GM23338 (cell line): Measurements from ENCODE around the gene MECP2. TPM values are rescaled to one million over a fixed set of nuclear protein-coding genes. Genes with fewer than 3 reads are reported as not detected.

ENCODE experiments used
- ATAC-seq: fragments of 200-7000 bp; cut with Tn5 transposase; 3 replicates; pipeline ENCODE4 v1.9.1; 2020
- DNase-seq: peaks from one replicate; pipeline ENCODE4 v3.0.0-alpha.2; 2015; ENCODE audit warnings: low spot score
- H2AFZ ChIP-seq: fragments of 200-600 bp; sonication (generic); 2 replicates; pipeline ENCODE4 v1.8.0; 2016; ENCODE audit warnings: antibody characterized with exemption, mild to moderate bottlenecking, moderate library complexity
- H3F3A ChIP-seq: fragments of 200-600 bp; sonication (generic); replicated peaks from 2 replicates; pipeline ENCODE4 v1.8.0; 2017; ENCODE audit warnings: antibody characterized with exemption, mixed run types, low read depth
- H3K27ac ChIP-seq: fragments of 200-600 bp; sonication (generic); 2 replicates; pipeline ENCODE4 v1.6.1; 2016; ENCODE audit warnings: low read depth
- H3K27me3 ChIP-seq: fragments of 200-600 bp; sonication (generic); 2 replicates; pipeline ENCODE4 v1.8.0; 2016; ENCODE audit warnings: mild to moderate bottlenecking, mixed run types, moderate library complexity; ENCODE audit not compliant: insufficient read depth
- H3K36me3 ChIP-seq: fragments of 200-600 bp; sonication (generic); 2 replicates; pipeline ENCODE4 v1.8.0; 2016; ENCODE audit warnings: mild to moderate bottlenecking; ENCODE audit not compliant: insufficient read depth
- H3K4me1 ChIP-seq: fragments of 200-600 bp; sonication (generic); 2 replicates; pipeline ENCODE4 v1.8.0; 2016; ENCODE audit warnings: mild to moderate bottlenecking, moderate library complexity; ENCODE audit not compliant: insufficient read depth
- H3K4me2 ChIP-seq: fragments of 200-600 bp; sonication (generic); 2 replicates; pipeline ENCODE4 v1.7.1; 2017; ENCODE audit warnings: mixed run types
- H3K4me3 ChIP-seq: fragments of 200-600 bp; sonication (generic); 2 replicates; pipeline ENCODE4 v1.6.1; 2016; ENCODE audit warnings: mixed run types
- H3K79me2 ChIP-seq: fragments of 200-600 bp; sonication (generic); replicated peaks from 2 replicates; pipeline ENCODE4 v1.8.0; 2017; ENCODE audit warnings: mild to moderate bottlenecking; ENCODE audit not compliant: insufficient read depth
- H3K9me2 ChIP-seq: fragments of 200-600 bp; sonication (generic); 2 replicates; pipeline ENCODE4 v1.8.0; 2017; ENCODE audit not compliant: insufficient read depth
- H4K20me1 ChIP-seq: fragments of 200-600 bp; sonication (generic); replicated peaks from 2 replicates; pipeline ENCODE4 v1.8.0; 2017; ENCODE audit warnings: mild to moderate bottlenecking; ENCODE audit not compliant: insufficient read depth
- H3K27ac Mint-ChIP-seq: 2 replicates; pipeline ENCODE4 v1.8.0; 2020; ENCODE audit warnings: inconsistent platforms, mild to moderate bottlenecking, moderate library complexity, mixed read lengths
- H3K27me3 Mint-ChIP-seq: 3 replicates; pipeline ENCODE4 v1.8.0; 2022; ENCODE audit warnings: low read depth, mild to moderate bottlenecking, moderate library complexity, mixed read lengths, inconsistent platforms; ENCODE audit not compliant: insufficient read depth, poor library complexity
- H3K36me3 Mint-ChIP-seq: 3 replicates; pipeline ENCODE4 v1.8.0; 2021; ENCODE audit warnings: low read depth, mild to moderate bottlenecking, inconsistent platforms, moderate library complexity, mixed read lengths
- H3K4me1 Mint-ChIP-seq: 3 replicates; pipeline ENCODE4 v1.8.0; 2020; ENCODE audit warnings: mild to moderate bottlenecking, inconsistent platforms, mixed read lengths
- H3K4me3 Mint-ChIP-seq: 3 replicates; pipeline ENCODE4 v1.8.0; 2021; ENCODE audit warnings: moderate library complexity, mild to moderate bottlenecking, inconsistent platforms, mixed read lengths
- H3K9me3 Mint-ChIP-seq: 3 replicates; pipeline ENCODE4 v1.8.0; 2020; ENCODE audit warnings: moderate library complexity, mild to moderate bottlenecking, inconsistent platforms, mixed read lengths
- EZH2phosphoT487 ChIP-seq: fragments of 200-600 bp; sonication (generic); IDR thresholded peaks from one replicate; pipeline ENCODE4 v1.8.1; 2018; ENCODE audit warnings: antibody characterized with exemption; ENCODE audit not compliant: unreplicated experiment
- POLR2AphosphoS5 ChIP-seq: IDR thresholded peaks from 2 replicates; pipeline ENCODE4 v1.6.1; 2016; ENCODE audit warnings: antibody characterized with exemption, low read depth
- STAT1 ChIP-seq: IDR thresholded peaks from one replicate; pipeline ENCODE4 v1.6.1; 2016; ENCODE audit warnings: antibody characterized with exemption; ENCODE audit not compliant: unreplicated experiment
- polyA plus RNA-seq: library from polyadenylated mRNA; unstranded; fragments of >200 nt; fragmentation: Nextera tagmentation; extraction: Ambion mirVana; gene quantifications from 2 replicates; pipeline ENCODE4 v1.2.1, GENCODE V29; 2016
- total RNA-seq: library from RNA; depleted of rRNA; stranded (reverse); fragments of >200 nt; shearing (Covaris generic); gene quantifications from 2 replicates; pipeline ENCODE4 v1.2.3, GENCODE V29; 2014
- TF ChIP-seq, protein P1 (sequence below): fragments of 250-450 bp; sonication (Bioruptor Pico); IDR thresholded peaks from 2 replicates; pipeline ENCODE4 v1.5.0; 2020; ENCODE audit warnings: mild to moderate bottlenecking, moderate library complexity

The MECP2 gene
- total and polyA plus RNA-seq, 2 experiments from 2014 or later = 27.7 to 32.7 TPM

DNA sequence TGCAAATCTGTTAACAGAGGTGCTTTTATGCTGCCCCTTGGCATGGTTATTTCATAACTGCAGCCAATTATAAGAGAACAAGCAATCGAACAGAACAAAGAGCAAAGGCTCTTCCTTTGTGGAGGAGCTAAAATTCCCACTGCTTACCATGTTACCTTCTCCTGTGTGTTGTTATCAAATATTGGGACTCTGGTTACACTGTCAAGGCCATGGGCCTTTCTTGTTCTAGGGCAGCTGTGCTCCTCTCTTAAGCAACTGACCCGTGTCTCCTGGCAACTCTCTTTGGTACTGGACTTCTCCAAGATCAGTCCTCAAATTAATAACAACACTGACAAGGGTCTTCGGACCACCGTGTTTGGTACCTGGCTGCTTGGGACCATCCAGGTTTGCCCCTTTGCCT is 34.4 kb upstream of the MECP2 start (continued):
- TF ChIP-seq, protein P1, sequence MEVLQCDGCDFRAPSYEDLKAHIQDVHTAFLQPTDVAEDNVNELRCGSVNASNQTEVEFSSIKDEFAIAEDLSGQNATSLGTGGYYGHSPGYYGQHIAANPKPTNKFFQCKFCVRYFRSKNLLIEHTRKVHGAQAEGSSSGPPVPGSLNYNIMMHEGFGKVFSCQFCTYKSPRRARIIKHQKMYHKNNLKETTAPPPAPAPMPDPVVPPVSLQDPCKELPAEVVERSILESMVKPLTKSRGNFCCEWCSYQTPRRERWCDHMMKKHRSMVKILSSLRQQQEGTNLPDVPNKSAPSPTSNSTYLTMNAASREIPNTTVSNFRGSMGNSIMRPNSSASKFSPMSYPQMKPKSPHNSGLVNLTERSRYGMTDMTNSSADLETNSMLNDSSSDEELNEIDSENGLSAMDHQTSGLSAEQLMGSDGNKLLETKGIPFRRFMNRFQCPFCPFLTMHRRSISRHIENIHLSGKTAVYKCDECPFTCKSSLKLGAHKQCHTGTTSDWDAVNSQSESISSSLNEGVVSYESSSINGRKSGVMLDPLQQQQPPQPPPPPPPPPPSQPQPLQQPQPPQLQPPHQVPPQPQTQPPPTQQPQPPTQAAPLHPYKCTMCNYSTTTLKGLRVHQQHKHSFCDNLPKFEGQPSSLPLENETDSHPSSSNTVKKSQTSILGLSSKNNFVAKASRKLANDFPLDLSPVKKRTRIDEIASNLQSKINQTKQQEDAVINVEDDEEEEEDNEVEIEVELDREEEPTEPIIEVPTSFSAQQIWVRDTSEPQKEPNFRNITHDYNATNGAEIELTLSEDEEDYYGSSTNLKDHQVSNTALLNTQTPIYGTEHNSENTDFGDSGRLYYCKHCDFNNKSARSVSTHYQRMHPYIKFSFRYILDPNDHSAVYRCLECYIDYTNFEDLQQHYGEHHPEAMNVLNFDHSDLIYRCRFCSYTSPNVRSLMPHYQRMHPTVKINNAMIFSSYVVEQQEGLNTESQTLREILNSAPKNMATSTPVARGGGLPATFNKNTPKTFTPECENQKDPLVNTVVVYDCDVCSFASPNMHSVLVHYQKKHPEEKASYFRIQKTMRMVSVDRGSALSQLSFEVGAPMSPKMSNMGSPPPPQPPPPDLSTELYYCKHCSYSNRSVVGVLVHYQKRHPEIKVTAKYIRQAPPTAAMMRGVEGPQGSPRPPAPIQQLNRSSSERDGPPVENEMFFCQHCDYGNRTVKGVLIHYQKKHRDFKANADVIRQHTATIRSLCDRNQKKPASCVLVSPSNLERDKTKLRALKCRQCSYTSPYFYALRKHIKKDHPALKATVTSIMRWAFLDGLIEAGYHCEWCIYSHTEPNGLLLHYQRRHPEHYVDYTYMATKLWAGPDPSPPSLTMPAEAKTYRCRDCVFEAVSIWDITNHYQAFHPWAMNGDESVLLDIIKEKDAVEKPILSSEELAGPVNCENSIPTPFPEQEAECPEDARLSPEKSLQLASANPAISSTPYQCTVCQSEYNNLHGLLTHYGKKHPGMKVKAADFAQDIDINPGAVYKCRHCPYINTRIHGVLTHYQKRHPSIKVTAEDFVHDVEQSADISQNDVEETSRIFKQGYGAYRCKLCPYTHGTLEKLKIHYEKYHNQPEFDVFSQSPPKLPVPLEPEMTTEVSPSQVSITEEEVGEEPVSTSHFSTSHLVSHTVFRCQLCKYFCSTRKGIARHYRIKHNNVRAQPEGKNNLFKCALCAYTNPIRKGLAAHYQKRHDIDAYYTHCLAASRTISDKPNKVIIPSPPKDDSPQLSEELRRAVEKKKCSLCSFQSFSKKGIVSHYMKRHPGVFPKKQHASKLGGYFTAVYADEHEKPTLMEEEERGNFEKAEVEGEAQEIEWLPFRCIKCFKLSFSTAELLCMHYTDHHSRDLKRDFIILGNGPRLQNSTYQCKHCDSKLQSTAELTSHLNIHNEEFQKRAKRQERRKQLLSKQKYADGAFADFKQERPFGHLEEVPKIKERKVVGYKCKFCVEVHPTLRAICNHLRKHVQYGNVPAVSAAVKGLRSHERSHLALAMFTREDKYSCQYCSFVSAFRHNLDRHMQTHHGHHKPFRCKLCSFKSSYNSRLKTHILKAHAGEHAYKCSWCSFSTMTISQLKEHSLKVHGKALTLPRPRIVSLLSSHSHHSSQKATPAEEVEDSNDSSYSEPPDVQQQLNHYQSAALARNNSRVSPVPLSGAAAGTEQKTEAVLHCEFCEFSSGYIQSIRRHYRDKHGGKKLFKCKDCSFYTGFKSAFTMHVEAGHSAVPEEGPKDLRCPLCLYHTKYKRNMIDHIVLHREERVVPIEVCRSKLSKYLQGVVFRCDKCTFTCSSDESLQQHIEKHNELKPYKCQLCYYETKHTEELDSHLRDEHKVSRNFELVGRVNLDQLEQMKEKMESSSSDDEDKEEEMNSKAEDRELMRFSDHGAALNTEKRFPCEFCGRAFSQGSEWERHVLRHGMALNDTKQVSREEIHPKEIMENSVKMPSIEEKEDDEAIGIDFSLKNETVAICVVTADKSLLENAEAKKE (CRISPR knock-in tag) = no peak
- TF ChIP-seq EZH2phosphoT487 = no peak
- no peak for TF ChIP-seq POLR2AphosphoS5

- Histone ChIP-seq H3F3A (no peaks in the 10 kb centered on the region), H3K79me2 (no peaks in the 10 kb centered on the region), H2AFZ (no peak overlapping the region), H4K20me1 (no peaks in the 10 kb centered on the region), H3K27ac (no peak overlapping the region), H3K4me3 (no peak overlapping the region), H3K4me1 (no peaks in the 10 kb centered on the region), H3K4me2 (no peak overlapping the region), H3K36me3 (no peaks in the 10 kb centered on the region), H3K9me2 (no peaks in the 10 kb centered on the region), H3K27me3 (no peaks in the 10 kb centered on the region)
- H3K27ac Mint-ChIP-seq = no peak overlapping the region
- H3K4me3 Mint-ChIP-seq = no peak overlapping the region
- H3K27me3 Mint-ChIP-seq = peaks cover 3% of the 10 kb centered on the region
- no peaks in the 10 kb centered on the region for H3K36me3 Mint-ChIP-seq
- no peak for TF ChIP-seq STAT1
- no peaks in the 10 kb centered on the region for H3K4me1 Mint-ChIP-seq
- ATAC-seq = no peak
- no peak for DNase-seq
- H3K9me3 Mint-ChIP-seq = no peaks in the 10 kb centered on the region
These were observed 28.6 kb upstream of the MECP2 start for GRCh38 chrX:154126101-154126500.
